ENCODE measurements around the gene MDC1. TPM values are rescaled to one million over a fixed set of nuclear protein-coding genes. Genes with fewer than 3 reads are reported as not detected.
"Not testable (repeated sequence)": the region's sequence is repeated elsewhere in the genome, so short reads cannot be mapped to it uniquely, and the experiment has no call there.

MDC1 gene
- total RNA-seq, 4 donors from 2014 or later, result 9.8 to 16.7 (median 13.1) TPM

- no peaks in the 10 kb centered on the region for H3K36me3 ChIP-seq
- H3K27ac ChIP-seq, result peak overlapping the region in 3 of 4 donors; percentile 11 to 60 (median 58)
- no peaks in the 10 kb centered on the region for H3K27me3 ChIP-seq
- ATAC-seq, result peak; percentile 37
- no peaks in the 10 kb centered on the region for H3K9me3 ChIP-seq
- WGBS, 2 donors (ENCODE audit: low coverage in 1 of 2), result 72 to 77% methylated on average over 6 to 7 of the region's 10 CpGs
- TF ChIP-seq POLR2A (IDR thresholded peaks at IDR 0.05), result no peak
- peak; percentile 34 for TF ChIP-seq POLR2AphosphoS5 (IDR thresholded peaks at IDR 0.05)
- no peak for TF ChIP-seq CTCF (IDR thresholded peaks at IDR 0.05)
- no peak for TF ChIP-seq EP300 (IDR thresholded peaks at IDR 0.05)
- peaks cover 0 to 38% (median 8%) of the 10 kb centered on the region in 3 donors for H3K4me1 ChIP-seq
- no peak overlapping the region for H3K4me3 ChIP-seq
These were observed 42.6 kb upstream of the MDC1 start for GRCh38 chr6:30759575-30760239.

GRCh38 chr6:30757261-30757904, 40.3 kb upstream of the MDC1 start:
- Histone ChIP-seq H3K4me1 (peaks cover 0 to 35% (median 2%) of the 10 kb centered on the region in 3 donors), H3K9me3 (no peaks in the 10 kb centered on the region), H3K27me3 (no peaks in the 10 kb centered on the region), H3K4me3 (no peak overlapping the region), H3K27ac (no peak overlapping the region), H3K36me3 (no peaks in the 10 kb centered on the region)
- ATAC-seq, result no peak
- 100% methylated on average over 1 of the region's 1 CpG; no CpG with 5 or more reads in 1 of the 2 donors for WGBS, 2 donors (ENCODE audit: low coverage in 1 of 2)
- TF ChIP-seq POLR2AphosphoS5 (IDR thresholded peaks at IDR 0.05), result no peak

GRCh38 chr6:30756405-30757003, 39.4 kb upstream of the MDC1 start:
- peaks cover 0 to 44% (median 6%) of the 10 kb centered on the region in 3 donors for H3K4me1 ChIP-seq
- not testable (repeated sequence) for H3K27ac ChIP-seq

GRCh38 chr6:30754631-30755030, 37.5 kb upstream of the MDC1 start:
- 60 to 68% methylated on average over 2 of the region's 3 CpGs for WGBS, 2 donors (ENCODE audit: low coverage in 1 of 2)
- Histone ChIP-seq H3K27ac (peak overlapping the region in 1 of 4 donors; percentile 88), H3K27me3 (no peaks in the 10 kb centered on the region), H3K4me1 (peaks cover 0 to 34% (median 8%) of the 10 kb centered on the region in 3 donors), H3K36me3 (no peaks in the 10 kb centered on the region), H3K4me3 (no peak overlapping the region), H3K9me3 (no peaks in the 10 kb centered on the region)
- no peak for ATAC-seq
- no peak for TF ChIP-seq EP300 (IDR thresholded peaks at IDR 0.05)
- no peak for TF ChIP-seq POLR2AphosphoS5 (IDR thresholded peaks at IDR 0.05)
- no peak for TF ChIP-seq CTCF (IDR thresholded peaks at IDR 0.05)
- no peak for TF ChIP-seq POLR2A (IDR thresholded peaks at IDR 0.05)

More at GRCh38 chr6:30756405-30757003, 39.4 kb upstream of the MDC1 start:
- H3K9me3 ChIP-seq, ATAC-seq, H3K4me3 ChIP-seq, H3K27me3 ChIP-seq, H3K36me3 ChIP-seq: not testable (repeated sequence)
- 92 to 100% methylated on average over 5 to 7 of the region's 7 CpGs for WGBS, 2 donors (ENCODE audit: low coverage in 1 of 2)

GRCh38 chr6:30752157-30752927, 35.3 kb upstream of the MDC1 start:
- TF ChIP-seq POLR2AphosphoS5 (IDR thresholded peaks at IDR 0.05) (peak; percentile 97), CTCF (IDR thresholded peaks at IDR 0.05) (peak in 2 of 4 experiments; percentile 21 to 25), EP300 (IDR thresholded peaks at IDR 0.05) (no peak)
- peaks cover 0 to 33% (median 8%) of the 10 kb centered on the region in 3 donors for H3K4me1 ChIP-seq
- H3K27me3 ChIP-seq, result no peaks in the 10 kb centered on the region
- WGBS, 2 donors (ENCODE audit: low coverage in 1 of 2), result 6 to 16% methylated on average over 3 to 9 of the region's 12 CpGs
- no peaks in the 10 kb centered on the region for H3K36me3 ChIP-seq
- H3K27ac ChIP-seq, result peak overlapping the region; percentile 55 to 88 (median 84)
- ATAC-seq, result peak; percentile 95
- no peak overlapping the region for H3K4me3 ChIP-seq
- H3K9me3 ChIP-seq, result no peaks in the 10 kb centered on the region

Measured in gastroesophageal sphincter (tissue), 4 donors.